Fibroblast of skin of scalp (primary cell): ENCODE data around the gene ATP1B1. TPM values are rescaled to one million over a fixed set of nuclear protein-coding genes. Genes with fewer than 3 reads are reported as not detected.

Experiments used
- DNase-seq: peaks from one replicate; pipeline ENCODE4 v3.0.0-alpha.2; 2013
- polyA plus RNA-seq, 2 experiments: library from polyadenylated mRNA; unstranded; fragments of 120-200 nt; gene quantifications; one replicate each; pipeline ENCODE4 v1.2.1, GENCODE V29; 2013; ENCODE audit not compliant: insufficient read length in 2 of 2

The ATP1B1 gene
- 13.2 TPM for polyA plus RNA-seq (2013, experiment 1 of 2; ENCODE audit: insufficient read length)
- 16.8 TPM for polyA plus RNA-seq (2013, experiment 2 of 2; ENCODE audit: insufficient read length)

DNA sequence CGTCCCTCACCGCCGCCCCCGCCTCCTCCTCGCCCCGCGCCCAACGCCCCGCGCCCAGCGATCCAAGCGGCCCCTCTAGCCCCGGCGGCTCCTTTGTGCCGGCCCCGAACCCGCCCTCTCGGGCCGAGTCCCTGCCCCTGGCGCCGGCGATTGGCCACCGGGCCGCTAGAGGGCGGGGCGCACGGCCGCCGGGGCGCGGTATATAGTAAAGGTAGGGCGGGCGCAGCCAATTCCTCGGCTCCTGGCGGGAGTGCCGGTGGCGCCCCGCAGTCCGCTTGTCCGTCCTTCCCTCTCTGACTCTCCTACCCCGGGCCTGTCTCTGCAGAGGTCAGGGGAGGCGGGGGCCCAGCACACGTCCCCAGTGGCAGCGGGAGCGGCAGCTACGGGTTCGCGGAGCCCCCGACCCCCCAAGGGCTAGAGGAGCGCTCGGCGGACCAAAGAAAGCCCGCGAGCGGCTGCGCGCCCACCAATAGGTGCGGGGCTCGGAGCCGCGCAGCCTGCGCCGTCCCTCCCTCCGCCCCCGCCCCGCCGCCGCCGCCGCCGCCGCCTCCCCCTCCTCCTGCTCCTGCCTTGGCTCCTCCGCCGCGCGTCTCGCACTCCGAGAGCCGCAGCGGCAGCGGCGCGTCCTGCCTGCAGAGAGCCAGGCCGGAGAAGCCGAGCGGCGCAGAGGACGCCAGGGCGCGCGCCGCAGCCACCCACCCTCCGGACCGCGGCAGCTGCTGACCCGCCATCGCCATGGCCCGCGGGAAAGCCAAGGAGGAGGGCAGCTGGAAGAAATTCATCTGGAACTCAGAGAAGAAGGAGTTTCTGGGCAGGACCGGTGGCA is at the start of gene ATP1B1:
Gene ATP1B1, plus strand, starts transcription at position 596 of the 826 bp plus-strand sequence. Its CDS starts 140 bp downstream, at position 736.
- DNase-seq, result peak; percentile 79

DNA sequence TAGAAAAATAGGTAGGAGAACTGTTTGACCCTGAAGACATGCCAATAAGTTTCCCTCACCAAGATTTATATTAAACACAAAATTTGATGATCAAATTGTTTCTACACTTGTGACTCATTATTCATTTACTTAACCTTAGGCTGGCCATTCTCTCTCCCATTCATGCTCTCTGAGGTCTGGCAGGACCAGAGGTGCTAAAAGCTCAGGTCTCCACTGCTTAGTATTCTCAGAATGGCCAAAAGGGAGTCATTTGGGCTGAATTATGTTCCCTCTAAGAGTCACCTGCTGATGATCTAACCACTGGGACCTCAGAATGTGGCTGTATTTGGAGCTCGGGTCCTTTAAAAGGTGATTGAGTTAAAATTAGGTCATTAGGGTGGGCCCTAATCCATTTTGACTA is 47.1 kb upstream of the ATP1B1 start:
- no peak for DNase-seq

DNA sequence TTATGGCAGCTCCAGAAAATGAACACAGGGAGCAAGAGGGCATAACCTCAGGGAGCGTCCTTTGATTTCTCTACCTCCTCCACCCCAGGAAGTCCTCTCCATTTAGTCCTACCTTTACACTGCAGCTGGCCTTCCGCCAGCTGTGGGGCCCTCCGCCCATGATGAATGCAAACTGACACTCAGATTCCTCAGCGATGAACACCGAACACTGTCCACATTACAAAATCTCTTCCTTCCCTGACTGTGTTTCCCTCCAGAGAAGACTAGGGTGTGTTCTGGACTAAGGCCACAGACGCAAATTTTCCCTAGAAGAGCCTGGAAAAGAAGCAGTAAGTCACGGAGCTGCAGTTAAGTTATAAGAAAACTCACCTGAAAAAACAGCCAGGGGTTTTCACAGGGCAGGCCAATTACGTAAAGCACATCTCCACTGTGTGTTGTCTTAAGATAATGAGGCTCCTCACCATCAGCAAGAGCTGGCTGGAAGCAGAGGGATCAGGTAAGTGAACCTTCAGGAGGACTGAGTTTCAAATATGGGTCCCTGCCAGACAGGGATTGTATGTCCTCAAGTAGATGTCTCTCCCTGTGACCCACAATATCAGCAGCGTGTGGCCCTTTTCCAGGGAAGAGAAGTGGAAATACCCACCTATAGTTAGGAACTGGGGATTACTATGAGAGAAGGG is 46.3 kb upstream of the ATP1B1 start:
- peak; percentile 1 for DNase-seq

DNA sequence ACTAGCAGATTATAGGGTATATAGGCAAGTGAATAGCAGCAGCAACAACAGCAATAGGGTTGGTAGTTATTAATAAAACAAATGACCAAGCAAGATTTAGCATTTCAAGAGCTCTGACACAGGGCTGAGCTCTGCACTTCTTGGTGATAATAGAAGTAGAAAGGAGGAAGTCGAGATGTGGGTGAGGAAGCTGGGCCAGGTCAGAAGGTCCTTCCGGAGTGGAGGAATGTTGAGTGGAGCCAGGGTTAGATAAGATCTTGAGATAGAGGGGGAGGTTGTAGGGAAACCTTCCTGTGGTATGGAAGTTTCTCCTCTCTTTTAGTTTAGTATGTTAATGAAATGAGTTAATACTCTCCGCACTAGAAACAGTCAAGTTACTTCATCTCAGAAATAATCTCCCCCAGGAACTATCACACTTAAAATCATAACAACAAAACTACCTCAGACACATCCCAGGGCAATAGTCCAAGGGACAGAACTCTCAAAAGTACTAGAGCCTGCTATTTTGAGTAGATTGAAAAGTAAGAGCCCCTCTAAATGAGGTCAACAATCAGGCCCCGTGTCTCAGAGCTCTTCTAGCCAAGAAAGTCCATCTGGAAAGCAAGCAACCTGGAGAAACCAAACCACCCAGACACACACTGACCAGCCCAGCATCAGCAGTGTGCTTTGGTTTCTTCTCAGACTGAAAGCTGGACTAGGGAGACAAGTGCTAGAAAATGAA is 45.4 kb upstream of the ATP1B1 start:
- DNase-seq, result no peak

DNA sequence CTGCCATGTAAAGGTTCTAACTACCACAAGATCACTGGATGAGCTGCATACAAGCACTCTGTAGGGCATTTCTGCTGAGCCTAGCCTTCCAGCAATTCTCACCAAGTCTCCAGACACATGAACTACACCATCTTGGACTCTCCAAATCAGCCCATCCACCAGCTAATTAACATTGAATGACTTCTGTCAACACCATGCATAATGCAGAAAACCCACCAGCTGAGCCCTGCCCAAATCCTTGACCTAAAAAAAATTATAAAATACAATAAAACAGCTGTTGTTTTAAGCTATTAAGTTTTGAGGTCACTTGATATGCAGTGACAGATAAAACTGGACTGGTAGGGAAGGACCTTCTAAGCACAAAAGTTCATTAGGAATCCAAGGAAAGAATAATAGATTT is 44.3 kb upstream of the ATP1B1 start:
- no peak for DNase-seq

DNA sequence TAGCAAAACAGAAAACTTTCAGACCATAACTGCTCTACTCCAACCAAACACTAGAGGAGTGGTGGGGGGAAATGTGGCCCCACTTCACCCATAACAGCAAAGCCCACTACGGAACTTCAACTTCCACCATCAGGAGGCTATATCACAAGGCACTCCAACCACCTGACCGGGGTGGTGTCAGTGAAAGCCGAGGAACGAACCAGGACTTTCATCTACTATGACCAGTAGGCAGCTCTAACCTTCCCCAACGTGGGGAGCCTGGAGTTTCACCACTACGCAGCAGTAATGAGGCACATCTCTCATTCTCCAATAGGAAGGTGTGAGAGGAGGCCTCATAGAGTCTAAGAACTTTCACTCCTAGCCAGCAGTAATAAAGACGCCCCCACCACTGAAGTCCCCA is 42.4 kb upstream of the ATP1B1 start:
- no peak for DNase-seq

DNA sequence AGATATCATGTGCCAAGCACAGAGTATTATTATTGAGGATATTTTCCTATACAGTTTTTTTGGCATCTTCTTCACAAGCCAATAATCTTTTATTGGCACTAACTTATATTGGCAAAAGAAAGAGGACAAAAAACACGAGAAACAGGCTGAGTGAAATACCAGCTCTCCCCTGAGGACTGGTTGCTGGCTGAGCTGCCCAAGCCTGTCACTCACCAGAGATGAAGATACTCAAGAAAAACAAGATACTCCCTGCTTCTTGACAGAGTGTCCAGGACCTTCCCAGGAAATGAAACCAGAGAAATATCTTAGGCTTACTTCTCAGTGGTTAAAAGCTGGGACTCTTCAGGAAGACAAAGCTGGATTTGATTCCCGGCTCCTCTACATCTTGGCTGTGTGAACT is 35.9 kb upstream of the ATP1B1 start:
- peak; percentile 3 for DNase-seq

DNA sequence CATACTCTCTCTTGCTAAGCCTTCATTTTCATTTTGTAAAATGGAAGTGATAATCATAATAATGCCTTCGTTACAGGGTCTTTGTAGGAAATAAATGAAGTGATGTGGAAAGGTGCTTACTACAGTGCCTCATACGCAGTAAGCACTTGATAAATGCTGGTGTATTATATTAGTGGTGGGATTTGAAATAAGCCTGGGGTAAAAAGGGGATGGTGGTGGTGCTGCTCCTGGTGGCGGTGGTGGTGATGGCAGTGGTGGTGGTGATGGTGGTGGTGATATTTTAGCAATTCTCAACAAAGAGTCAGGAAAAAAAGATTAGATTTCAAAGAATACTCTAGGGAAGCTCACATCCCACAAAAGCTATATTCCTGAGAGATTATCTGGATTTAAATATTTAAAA is 35.5 kb upstream of the ATP1B1 start:
- DNase-seq, result no peak

DNA sequence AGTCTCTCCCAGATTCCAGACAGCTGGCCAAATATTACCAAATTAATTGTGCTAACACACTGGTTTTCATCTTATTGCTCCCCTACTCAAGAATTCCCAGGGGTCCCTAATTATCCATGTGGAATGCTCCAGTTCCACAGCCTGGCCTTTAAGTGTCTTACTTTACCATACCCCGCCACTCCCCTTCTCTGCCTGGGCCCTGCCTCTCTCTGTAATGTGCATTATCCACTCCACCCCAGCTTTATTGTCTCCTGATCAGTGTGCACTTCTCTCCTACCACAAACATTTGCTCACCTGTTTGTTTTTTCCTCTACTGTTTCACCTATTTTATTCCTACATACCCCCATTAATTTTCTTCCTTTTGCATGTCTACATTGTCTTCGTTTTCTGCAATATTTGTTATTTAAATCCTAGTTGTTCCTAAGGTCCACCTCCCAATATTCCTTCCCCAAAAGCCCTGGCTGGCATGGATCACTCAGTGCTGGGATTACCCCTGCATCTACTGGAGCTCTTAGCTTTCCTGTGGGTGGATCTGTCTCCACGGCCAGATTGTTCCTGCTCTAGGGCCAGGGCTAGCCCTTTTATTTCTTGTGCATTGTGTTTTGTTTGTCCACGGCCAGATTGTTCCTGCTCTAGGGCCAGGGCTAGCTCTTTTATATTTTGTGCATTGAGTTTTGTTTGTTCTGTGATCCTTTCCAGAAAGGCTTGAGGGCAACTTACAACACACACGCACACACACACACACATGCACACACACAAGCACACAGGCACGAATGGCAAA is 33.4 kb upstream of the ATP1B1 start:
- DNase-seq, result no peak

DNA sequence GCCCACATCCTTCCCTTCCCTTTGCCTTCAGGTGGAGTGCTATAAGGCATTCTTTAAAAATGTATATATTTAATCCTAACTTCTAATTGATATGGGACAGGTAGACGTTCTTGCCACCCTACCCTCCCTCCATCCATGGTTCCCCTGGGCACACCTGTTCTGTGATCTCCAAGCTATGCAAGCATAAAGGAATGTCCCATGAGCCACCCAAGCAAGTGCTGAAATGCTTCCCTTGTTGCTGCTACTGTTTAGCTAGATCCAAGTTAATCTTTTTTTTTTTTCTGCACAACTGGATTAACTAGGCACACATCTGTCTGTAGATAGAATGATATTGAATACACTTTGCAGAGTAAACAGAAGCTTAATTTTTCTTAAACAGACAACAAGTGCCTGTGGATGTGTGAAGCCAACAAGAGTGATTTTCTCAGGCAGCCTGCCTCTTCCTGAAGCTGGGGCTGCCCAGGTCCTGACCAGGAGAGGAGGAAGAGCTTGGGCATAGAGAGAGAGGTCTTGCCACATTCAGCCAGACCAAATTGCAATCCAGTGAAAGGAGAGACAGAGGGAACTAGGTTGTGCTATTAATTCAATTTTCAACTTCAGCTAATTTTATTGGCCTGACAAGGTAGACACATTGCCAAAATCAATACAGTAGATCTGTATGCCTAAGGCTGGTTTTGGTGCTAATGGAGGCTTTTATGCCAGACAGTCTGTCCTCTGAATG is 28.2 kb upstream of the ATP1B1 start:
- DNase-seq, result no peak

DNA sequence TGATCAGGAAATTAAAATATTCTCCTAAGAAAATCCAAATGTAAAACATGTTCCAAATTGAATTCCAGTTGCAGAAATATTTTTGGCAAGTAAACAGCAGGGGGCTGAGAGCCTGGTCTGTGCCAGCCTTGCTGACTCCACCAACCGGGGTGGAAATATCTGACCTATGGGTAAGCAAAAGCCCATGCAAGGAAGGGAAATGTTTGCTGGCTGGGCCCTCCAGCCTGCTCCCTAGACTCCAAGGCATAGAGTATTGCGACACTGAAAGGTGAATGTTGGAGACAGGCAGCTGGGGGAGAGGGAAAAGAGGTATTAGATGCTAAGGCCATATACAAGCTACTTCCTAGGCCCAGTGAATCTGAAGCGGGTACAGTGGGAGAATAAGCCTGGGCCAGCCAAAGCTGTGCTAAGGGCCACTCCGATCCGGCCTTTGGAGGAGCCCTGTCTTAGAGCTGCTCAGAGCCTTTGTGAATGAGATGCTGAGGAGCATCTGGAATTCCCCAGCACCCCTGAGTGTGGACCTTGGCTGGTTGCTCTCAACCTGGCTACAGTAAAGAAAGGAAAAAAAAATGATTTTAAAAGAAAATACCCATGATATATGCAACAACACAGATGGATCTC is 24.9 kb upstream of the ATP1B1 start:
- DNase-seq, result peak; percentile 54

DNA sequence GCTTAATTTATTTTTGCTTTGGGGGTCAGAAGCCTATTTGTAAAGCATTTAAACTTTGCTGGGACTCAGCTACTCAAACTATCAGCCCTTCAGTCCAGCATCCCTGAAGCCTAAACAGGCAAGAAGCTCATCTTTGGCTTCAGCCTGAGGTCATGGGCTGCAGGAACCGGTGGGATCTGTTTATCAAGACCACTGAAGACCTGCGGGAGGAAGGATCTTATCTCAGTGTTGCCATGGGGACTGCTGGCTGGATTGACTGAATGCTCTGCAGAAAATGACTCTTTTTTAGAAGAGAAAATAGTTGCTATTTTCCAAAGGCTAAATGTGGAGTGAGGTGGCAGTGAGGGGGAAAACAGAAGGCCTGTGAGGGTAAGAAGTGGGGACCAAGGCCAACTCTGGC is 20.6 kb upstream of the ATP1B1 start:
- DNase-seq, result no peak

DNA sequence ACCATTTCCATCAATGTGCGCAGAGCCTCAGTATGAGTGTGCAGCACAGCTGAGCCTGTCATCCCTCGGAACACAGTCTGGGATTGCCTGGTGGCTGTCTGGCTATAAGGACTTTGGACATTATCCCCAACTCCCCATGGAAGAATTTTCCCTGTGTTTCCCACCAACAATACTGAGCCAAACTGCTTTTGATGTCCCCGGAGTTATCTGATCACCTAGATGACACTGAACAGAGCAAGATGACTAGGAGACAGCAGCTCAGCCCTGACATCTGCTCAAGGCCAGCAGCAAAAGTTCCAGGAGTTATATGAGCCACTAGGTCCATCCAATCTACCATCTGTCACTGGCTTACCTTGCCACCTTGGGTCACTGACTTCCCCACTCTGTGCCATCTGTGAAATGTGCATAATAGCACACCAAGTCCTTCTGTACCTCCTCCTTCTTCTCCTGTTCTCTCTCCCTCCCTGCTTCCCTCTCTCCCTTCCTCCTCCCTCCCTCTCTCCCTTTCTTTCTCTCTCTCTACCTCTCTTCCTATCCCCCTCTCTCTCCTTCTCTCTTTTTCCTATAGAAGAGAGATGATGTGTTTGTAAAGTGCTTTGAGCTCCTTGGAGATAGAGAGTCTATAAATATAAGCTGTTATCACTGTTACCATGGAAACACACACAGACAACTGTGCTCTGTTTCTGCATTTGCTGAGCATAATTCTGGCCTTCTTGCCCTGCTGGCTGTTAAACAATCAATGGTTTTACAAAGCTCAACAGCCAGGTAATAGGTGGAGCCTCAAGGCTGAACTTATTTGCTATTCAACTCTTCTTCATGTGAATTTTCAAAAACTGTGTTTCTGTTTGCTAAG is 19.7 kb upstream of the ATP1B1 start:
- no peak for DNase-seq

DNA sequence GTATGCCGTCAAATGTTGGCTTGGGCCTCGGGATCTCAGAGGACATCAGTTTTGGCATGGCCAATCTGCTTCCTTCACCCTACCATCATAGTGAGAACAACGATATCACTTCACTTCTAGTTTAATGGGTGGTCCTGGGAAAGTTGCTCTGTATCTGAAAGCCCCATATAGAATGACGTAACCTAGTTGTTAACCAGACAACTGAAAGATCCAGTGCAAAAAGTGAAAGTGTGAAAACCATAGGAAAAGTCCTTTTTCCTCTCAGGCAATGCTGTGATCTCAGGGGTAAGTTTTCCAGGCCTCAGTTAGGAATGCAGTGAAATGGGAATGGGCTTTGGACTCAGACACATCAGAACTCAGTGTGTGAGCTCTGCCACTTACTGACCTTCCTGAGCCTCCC is 18.6 kb upstream of the ATP1B1 start:
- no peak for DNase-seq

DNA sequence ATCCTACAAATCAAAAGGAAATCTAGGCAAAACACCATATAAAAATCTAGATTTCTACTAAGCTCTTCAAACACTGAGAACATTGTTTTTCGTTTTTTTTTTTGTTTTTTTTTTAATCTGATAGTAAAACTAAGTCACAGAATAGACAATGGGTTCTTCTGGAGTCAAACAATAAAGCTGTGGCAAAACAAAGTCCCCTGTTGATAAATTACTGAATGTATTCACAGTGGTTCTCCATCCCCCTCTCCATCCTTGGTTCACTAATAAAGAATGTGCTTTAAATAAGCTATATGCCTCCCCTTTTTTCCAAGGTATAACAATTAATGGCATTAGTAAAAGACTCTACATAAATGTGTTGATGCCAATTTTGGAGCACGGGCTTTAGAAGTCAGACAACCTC is 16.7 kb upstream of the ATP1B1 start:
- DNase-seq, result no peak

DNA sequence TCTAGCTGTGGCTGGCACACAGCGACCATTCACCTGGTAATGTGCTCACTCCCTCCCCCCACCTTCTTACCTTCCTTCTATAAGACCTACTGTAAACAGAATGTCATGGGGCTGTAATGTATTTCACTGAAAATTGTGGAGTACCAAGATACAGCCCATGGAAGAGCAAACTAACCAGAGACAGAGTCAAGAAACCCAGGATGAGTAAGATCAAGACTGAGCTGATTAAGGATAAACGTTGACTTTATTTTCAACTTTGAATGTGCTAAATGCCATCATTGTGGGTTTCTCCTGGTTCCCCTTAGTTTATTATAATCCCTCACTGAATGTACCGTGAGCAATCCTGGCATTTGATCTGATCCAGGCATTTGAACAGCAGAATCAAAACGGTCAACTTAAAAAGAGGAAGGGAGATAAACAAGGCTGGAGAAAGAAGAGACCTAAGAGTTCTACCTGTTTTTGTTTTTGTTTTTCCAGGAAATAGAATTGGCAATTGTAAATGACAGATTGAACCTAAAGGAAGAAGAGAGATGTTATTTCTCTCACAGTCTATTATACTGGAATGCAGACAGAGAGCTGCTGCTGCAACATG is 16.1 kb upstream of the ATP1B1 start:
- DNase-seq, result no peak

DNA sequence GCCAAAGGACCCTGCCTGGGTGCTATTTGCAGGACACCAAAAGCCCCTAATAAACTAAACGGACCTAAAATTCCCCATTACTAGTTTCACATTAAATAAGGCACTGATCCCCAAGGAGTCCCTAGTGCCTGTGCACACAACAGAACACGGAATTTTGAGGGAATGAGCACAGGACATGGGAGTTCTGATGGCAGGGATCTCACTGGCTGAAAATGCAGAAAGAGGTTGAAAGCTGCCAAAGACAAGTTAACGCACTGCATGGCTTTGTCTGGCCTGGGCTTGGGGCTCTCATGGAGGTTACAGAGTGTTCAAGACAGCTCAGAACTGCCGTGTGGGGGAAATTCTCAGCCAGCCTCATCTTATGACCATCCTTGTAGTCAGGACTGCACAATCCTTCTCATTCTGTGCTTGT is 15.6 kb upstream of the ATP1B1 start:
- no peak for DNase-seq

DNA sequence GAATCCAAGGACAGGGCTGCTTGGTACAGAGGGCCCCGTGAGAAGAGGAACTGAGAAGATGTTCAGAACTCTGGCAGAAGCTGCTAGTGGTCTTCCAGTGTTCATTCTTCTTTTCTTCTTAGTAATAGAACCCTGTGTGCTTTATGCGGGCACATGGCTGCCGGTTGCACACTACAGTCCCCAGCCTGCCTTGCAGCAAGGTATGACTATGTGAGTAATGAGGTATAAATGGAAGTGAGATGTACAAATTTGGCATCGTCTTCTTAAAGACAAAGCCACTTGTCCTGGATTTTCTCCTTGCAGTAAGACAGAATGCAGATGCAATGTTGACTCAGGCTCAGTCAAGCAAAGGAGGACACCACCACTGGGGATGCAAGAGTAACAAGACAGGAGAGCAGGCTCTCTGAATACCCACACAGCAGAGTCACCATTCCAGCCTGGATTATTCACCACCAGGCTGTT is 15.0 kb upstream of the ATP1B1 start:
- no peak for DNase-seq

DNA sequence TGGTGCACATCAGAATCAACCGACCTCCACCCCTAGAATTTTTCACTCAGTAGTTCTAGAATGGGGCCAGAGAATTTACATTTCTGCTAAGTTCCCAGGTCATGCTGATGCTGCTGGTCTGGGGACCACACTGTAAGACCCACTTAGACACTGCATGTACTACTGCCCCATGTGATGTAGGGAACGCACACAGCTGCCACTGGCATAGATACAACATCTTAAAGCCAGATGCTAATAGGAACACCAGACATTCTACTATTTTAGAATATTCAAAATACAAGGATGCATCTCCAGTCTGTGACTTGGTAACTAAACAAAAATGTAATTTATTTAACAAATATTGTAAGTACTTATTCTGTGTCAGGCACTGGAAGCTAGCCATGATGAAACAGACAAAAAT is 14.1 kb upstream of the ATP1B1 start:
- no peak for DNase-seq
